Keratinocyte (primary cell): Measurements from ENCODE around the gene COASY.

ENCODE experiments used
- CTCF ChIP-seq, 3 experiments: IDR thresholded peaks in 1 of 3; conservative IDR thresholded peaks in 1 of 3; optimal IDR thresholded peaks in 1 of 3; 2 replicates in 2 of 3; 3 replicates in 1 of 3; pipeline versions ENCODE3 to v1.5.1; 2011; ENCODE audit warnings: low read length in 3 of 3, mild to moderate bottlenecking in 3 of 3, moderate library complexity in 2 of 3, control low read depth in 1 of 3, inconsistent platforms in 1 of 3; ENCODE audit not compliant: insufficient read depth in 2 of 3; ENCODE audit errors: extremely low read depth in 1 of 3
- EZH2 ChIP-seq: IDR thresholded peaks from one replicate; pipeline ENCODE4 v1.6.1; 2012; ENCODE audit warnings: inconsistent platforms, mild to moderate bottlenecking, low read length, moderate library complexity

- TF ChIP-seq CTCF (optimal IDR thresholded peaks at IDR 0.05 in 1 of 3, IDR thresholded peaks at IDR 0.05 in 1 of 3, conservative IDR thresholded peaks at IDR 0.05 in 1 of 3; ENCODE audit: extremely low read depth in 1 of 3, insufficient read depth in 2 of 3, low read length in 3 of 3) (no peak), EZH2 (no peak)
Observed at GRCh38 chr17:42519546-42520491, 42.1 kb upstream of the COASY start.
